Stomach (tissue), 4 donors: ENCODE data around the gene CRYZ.

Source experiments
- CTCF ChIP-seq, 7 experiments: fragments of 450-650 bp in 4 of 7; fragments of 200-600 bp in 3 of 7; sonication (generic) in 3 of 7; IDR thresholded peaks; one replicate each; pipeline ENCODE4 v1.5.1; 2016 to 2019; ENCODE audit warnings: antibody characterized with exemption in 7 of 7, control low read depth in 2 of 7, mild to moderate bottlenecking in 1 of 7
- EP300 ChIP-seq: sonication (generic); formaldehyde crosslinking; IDR thresholded peaks from one replicate; pipeline ENCODE4 v1.6.1; 2017; ENCODE audit warnings: antibody characterized with exemption
- POLR2A ChIP-seq, 4 donors: fragments of 450-650 bp; IDR thresholded peaks; one replicate each; pipeline ENCODE4 v1.6.1; 2016; ENCODE audit warnings: antibody characterized with exemption in 4 of 4, control low read depth in 2 of 4, mild to moderate bottlenecking in 1 of 4, moderate library complexity in 1 of 4
- POLR2AphosphoS5 ChIP-seq, 3 donors: sonication (generic); formaldehyde crosslinking; IDR thresholded peaks; one replicate each; pipeline ENCODE4 v1.6.1; 2016; ENCODE audit warnings: antibody characterized with exemption in 3 of 3

- TF ChIP-seq POLR2A (IDR thresholded peaks at IDR 0.05) (no peak), CTCF (IDR thresholded peaks at IDR 0.05) (no peak), EP300 (no peak), POLR2AphosphoS5 (IDR thresholded peaks at IDR 0.05) (no peak)
Observed at GRCh38 chr1:74673351-74674111, 59.3 kb downstream of the CRYZ start, which contains the start of gene ERICH3.
